PC-9 (cell line): Measurements from ENCODE around the gene MAGED4B.
"Not testable (repeated sequence)": the region's sequence is repeated elsewhere in the genome, so short reads cannot be mapped to it uniquely, and the experiment has no call there.

Experiments
- CTCF ChIP-seq: fragments of 200-600 bp; sonication (generic); conservative IDR thresholded peaks from 2 replicates; pipeline ENCODE4 v1.6.1; 2017; ENCODE audit warnings: mixed run types, antibody characterized with exemption, mild to moderate bottlenecking, moderate library complexity
- EZH2 ChIP-seq: fragments of 200-600 bp; sonication (generic); IDR thresholded peaks from 2 replicates; pipeline ENCODE4 v1.8.0; 2017; ENCODE audit warnings: antibody characterized with exemption, low read depth

GRCh38 chrX:52042288-52042687 is 26.7 kb downstream of the MAGED4B start:
- not testable (repeated sequence) for TF ChIP-seq CTCF, EZH2
